Fibroblast of lung (primary cell): Measurements from ENCODE around the gene CTDSPL. TPM values are rescaled to one million over a fixed set of nuclear protein-coding genes. Genes with fewer than 3 reads are reported as not detected.
A peak's percentile ranks its signal among the peaks of the same experiment; 100 is the strongest.

ENCODE experiments used
- DNase-seq, 2 donors: peaks; one replicate each; pipeline versions ENCODE4 v3.0.0 to v3.0.0-alpha.2; 2010; ENCODE audit warnings: low read depth in 2 of 2
- H2AFZ ChIP-seq: 2 replicates; pipeline ENCODE4 v1.5.1; 2012; ENCODE audit warnings: low read length, control low read depth, inconsistent platforms
- H3K27ac ChIP-seq: 2 replicates; pipeline ENCODE4 v1.5.1; 2011; ENCODE audit warnings: low read length, control low read depth; ENCODE audit not compliant: insufficient read depth
- H3K27me3 ChIP-seq: 2 replicates; pipeline ENCODE4 v1.5.1; 2011; ENCODE audit warnings: mild to moderate bottlenecking, low read length; ENCODE audit not compliant: control insufficient read depth, insufficient read depth
- H3K36me3 ChIP-seq: 2 replicates; pipeline ENCODE4 v1.5.1; 2011; ENCODE audit warnings: low read length; ENCODE audit not compliant: control insufficient read depth, insufficient read depth
- H3K4me1 ChIP-seq: 2 replicates; pipeline ENCODE4 v1.5.1; 2011; ENCODE audit warnings: low read length; ENCODE audit not compliant: control insufficient read depth, insufficient read depth; ENCODE audit errors: extremely low read depth
- H3K4me2 ChIP-seq: 2 replicates; pipeline ENCODE4 v1.5.1; 2011; ENCODE audit warnings: low read length, control low read depth; ENCODE audit not compliant: insufficient read depth; ENCODE audit errors: extremely low read depth
- H3K4me3 ChIP-seq, 4 experiments: fragments of 200-600 bp in 1 of 4; sonication (generic) in 1 of 4; replicated peaks in 1 of 4; 2 replicates each; pipeline ENCODE4 v1.5.1; 2011 to 2016; ENCODE audit warnings: low read length in 4 of 4, low read depth in 3 of 4, mild to moderate bottlenecking in 3 of 4, control low read depth in 2 of 4, inconsistent platforms in 1 of 4, mixed read lengths in 1 of 4; ENCODE audit not compliant: insufficient read depth in 1 of 4; ENCODE audit errors: control extremely low read depth in 1 of 4
- H3K79me2 ChIP-seq: 2 replicates; pipeline ENCODE4 v1.5.1; 2012; ENCODE audit warnings: mild to moderate bottlenecking, low read length, inconsistent platforms; ENCODE audit not compliant: control insufficient read depth, insufficient read depth
- H3K9ac ChIP-seq: 2 replicates; pipeline ENCODE4 v1.5.1; 2011; ENCODE audit warnings: mild to moderate bottlenecking, low read length, control low read depth; ENCODE audit not compliant: insufficient read depth
- H3K9me3 ChIP-seq: 2 replicates; pipeline ENCODE4 v1.5.1; 2012; ENCODE audit warnings: low read depth, low read length; ENCODE audit not compliant: control insufficient read depth, insufficient read depth
- H4K20me1 ChIP-seq: 2 replicates; pipeline ENCODE4 v1.5.1; 2011; ENCODE audit warnings: low read length; ENCODE audit not compliant: control insufficient read depth, insufficient read depth; ENCODE audit errors: extremely low read depth
- CTCF ChIP-seq, 2 donors: IDR thresholded peaks in 1 of 2; conservative IDR thresholded peaks in 1 of 2; 1 replicate in 1 of 2; 2 replicates in 1 of 2; pipeline ENCODE4 v1.5.1; 2011 to 2012; ENCODE audit warnings: low read length in 2 of 2, control low read depth in 1 of 2, inconsistent platforms in 1 of 2, low read depth in 1 of 2, mild to moderate bottlenecking in 1 of 2
- EZH2 ChIP-seq: IDR thresholded peaks from 2 replicates; pipeline ENCODE4 v1.5.1; 2012; ENCODE audit warnings: low read length, control low read depth, mild to moderate bottlenecking; ENCODE audit errors: missing control alignments
- polyA plus RNA-seq, 2 donors: library from polyadenylated mRNA; depleted of rRNA in 1 of 2; stranded (reverse) in 1 of 2; unstranded in 1 of 2; fragments of >200 nt; gene quantifications; 2 replicates each; pipeline ENCODE4 v1.2.1, GENCODE V29; 2011 to 2012; ENCODE audit warnings: missing spikeins in 1 of 2
- total RNA-seq: library from RNA; depleted of rRNA; stranded (reverse); fragments of >200 nt; gene quantifications from 2 replicates; pipeline ENCODE4 v1.2.1, GENCODE V29; 2014

CTDSPL gene
- total and polyA plus RNA-seq, 2 donors (not counting 1 experiment from before 2014, with no cell fraction given) = 34.0 to 51.5 TPM

- Histone ChIP-seq H4K20me1 (no peaks in the 10 kb centered on the region), H3K4me1 (peaks cover 6% of the 10 kb centered on the region), H3K79me2 (no peaks in the 10 kb centered on the region), H3K4me3 (peak within 1 kb of the TSS; percentile 55 to 72 (median 62)), H2AFZ (peak within 1 kb of the TSS; percentile 67), H3K36me3 (no peaks in the 10 kb centered on the region), H3K9ac (peak within 1 kb of the TSS; percentile 67), H3K27me3 (no peaks in the 10 kb centered on the region), H3K9me3 (no peaks in the 10 kb centered on the region), H3K27ac (peak within 1 kb of the TSS; percentile 51), H3K4me2 (peak within 1 kb of the TSS; percentile 70)
- peak; percentile 64 to 71 for DNase-seq
- no peak for TF ChIP-seq EZH2
- TF ChIP-seq CTCF (conservative IDR thresholded peaks at IDR 0.05 in 1 of 2, IDR thresholded peaks at IDR 0.05 in 1 of 2; ENCODE audit: low read depth in 1 of 2, low read length in 2 of 2) = no peak
Observed at GRCh38 chr3:38029400-38030125, 167.9 kb downstream of the CTDSPL start, which contains the start of gene PLCD1. Gene PLCD1, minus strand, starts transcription at chr3:38029642. Its CDS starts 103 bp downstream, at chr3:38029539.

GRCh38 chr3:38030126-38031021, 168.7 kb downstream of the CTDSPL start:
- Histone ChIP-seq H4K20me1 (no peaks in the 10 kb centered on the region), H3K9me3 (no peaks in the 10 kb centered on the region), H3K4me2 (peak overlapping the region; percentile 70), H3K4me1 (peaks cover 5% of the 10 kb centered on the region), H3K36me3 (no peaks in the 10 kb centered on the region), H3K27me3 (no peaks in the 10 kb centered on the region), H3K79me2 (no peaks in the 10 kb centered on the region), H2AFZ (peak overlapping the region; percentile 67), H3K4me3 (peak overlapping the region; percentile 55 to 72 (median 62)), H3K27ac (peak overlapping the region; percentile 51), H3K9ac (peak overlapping the region; percentile 67)
- no peak for DNase-seq
- no peak for TF ChIP-seq EZH2
- TF ChIP-seq CTCF (conservative IDR thresholded peaks at IDR 0.05 in 1 of 2, IDR thresholded peaks at IDR 0.05 in 1 of 2; ENCODE audit: low read depth in 1 of 2, low read length in 2 of 2) = no peak
